Stimulated activated CD8-positive, alpha-beta memory T cell treated with anti-CD3 and anti-CD28 coated beads, Interleukin-12 subunit alpha, Interleukin-12 subunit beta, amount 100 ng/mL, for 24 hours (primary cell): Measurements from ENCODE around the gene ACOX3.

Experiments used
- DNase-seq: peaks from one replicate; pipeline ENCODE4 v3.0.0-alpha.2; 2020; ENCODE audit errors: extremely low read depth

The ACOX3 gene

GRCh38 chr4:8467016-8467415, 26.5 kb upstream of the ACOX3 start:
- DNase-seq: no peak

GRCh38 chr4:8465615-8466611, 25.4 kb upstream of the ACOX3 start:
- DNase-seq: no peak

- DNase-seq: no peak
Measured at GRCh38 chr4:8464381-8464780, 23.9 kb upstream of the ACOX3 start.

GRCh38 chr4:8463811-8464210, 23.3 kb upstream of the ACOX3 start:
- DNase-seq: no peak

- DNase-seq: no peak
Measured at GRCh38 chr4:8461616-8462015, 21.1 kb upstream of the ACOX3 start.

GRCh38 chr4:8461086-8461485, 20.6 kb upstream of the ACOX3 start:
- DNase-seq: no peak

GRCh38 chr4:8459867-8460445, 19.4 kb upstream of the ACOX3 start:
- no peak for DNase-seq

GRCh38 chr4:8457646-8458252, 17.2 kb upstream of the ACOX3 start:
- DNase-seq: no peak

- no peak for DNase-seq
Measured at GRCh38 chr4:8453957-8454356, 13.4 kb upstream of the ACOX3 start.

- no peak for DNase-seq
Measured at GRCh38 chr4:8451440-8452182, 11.1 kb upstream of the ACOX3 start.

- no peak for DNase-seq
Measured at GRCh38 chr4:8446122-8446521, 5.6 kb upstream of the ACOX3 start.

GRCh38 chr4:8443801-8444200, 3.3 kb upstream of the ACOX3 start:
- DNase-seq: no peak

- DNase-seq: no peak
Measured at GRCh38 chr4:8442596-8443358, 2.3 kb upstream of the ACOX3 start.

GRCh38 chr4:8441499-8442091, 1.1 kb upstream of the ACOX3 start:
- no peak for DNase-seq

- DNase-seq: no peak
Measured at GRCh38 chr4:8439914-8440491, 520 bp downstream of the ACOX3 start.

- no peak for DNase-seq
Measured at GRCh38 chr4:8439168-8439567, 1.4 kb downstream of the ACOX3 start.

GRCh38 chr4:8438743-8439142, 1.8 kb downstream of the ACOX3 start:
- no peak for DNase-seq

- no peak for DNase-seq
Measured at GRCh38 chr4:8437281-8437680, 3.2 kb downstream of the ACOX3 start.

GRCh38 chr4:8435656-8436121, 4.8 kb downstream of the ACOX3 start:
- DNase-seq: no peak
